Activated naive CD8-positive, alpha-beta T cell treated with anti-CD3 and anti-CD28 coated beads, Interleukin-2, amount 10 ng/mL, durations not matched to agents 7 days and 5 days (primary cell): ENCODE results near the gene PLAC8. TPM values are rescaled to one million over a fixed set of nuclear protein-coding genes. Genes with fewer than 3 reads are reported as not detected.
"Not testable (repeated sequence)": the region's sequence is repeated elsewhere in the genome, so short reads cannot be mapped to it uniquely, and the experiment has no call there.

ENCODE experiments used
- ATAC-seq: fragments of 150-1000 bp; cut with Tn5 transposase; one replicate; pipeline ENCODE4 v1.10.0; 2021; ENCODE audit warnings: low read depth, moderate library complexity
- POLR2A ChIA-PET: fragments of 350-600 bp; sonication (Branson Sonifier 250); formaldehyde crosslinking; loops from one replicate; lab custom pipeline; 2021; ENCODE audit warnings: antibody characterized with exemption; lab: Charles Lee
- DNase-seq: peaks from one replicate; pipeline ENCODE4 v3.0.0; 2021
- H3K27ac Mint-ChIP-seq: one replicate; pipeline ENCODE4 v1.8.0; 2022; ENCODE audit warnings: mild to moderate bottlenecking, mixed read lengths
- H3K27me3 Mint-ChIP-seq: one replicate; pipeline ENCODE4 v1.8.0; 2022; ENCODE audit warnings: mild to moderate bottlenecking, moderate library complexity, mixed read lengths
- H3K36me3 Mint-ChIP-seq: one replicate; pipeline ENCODE4 v1.8.0; 2021; ENCODE audit warnings: mild to moderate bottlenecking, mixed read lengths
- H3K4me1 Mint-ChIP-seq: one replicate; pipeline ENCODE4 v1.8.0; 2021; ENCODE audit warnings: mixed read lengths
- H3K4me3 Mint-ChIP-seq: one replicate; pipeline ENCODE4 v1.8.0; 2022; ENCODE audit warnings: mild to moderate bottlenecking, moderate library complexity, mixed read lengths
- H3K9me3 Mint-ChIP-seq: one replicate; pipeline ENCODE4 v1.8.0; 2021; ENCODE audit warnings: mixed read lengths
- total RNA-seq, 2 experiments: library from RNA; stranded (reverse); gene quantifications; one replicate each; pipeline ENCODE4 v1.2.3, GENCODE V29; 2021

PLAC8 gene
- total RNA-seq, 2 experiments from 2014 or later, result 305 to 314 TPM

- no peak overlapping the region for H3K27ac Mint-ChIP-seq
- peaks cover 13% of the 10 kb centered on the region for H3K36me3 Mint-ChIP-seq
- no peak overlapping the region for H3K4me3 Mint-ChIP-seq
- H3K4me1 Mint-ChIP-seq, result peaks cover 8% of the 10 kb centered on the region
- ATAC-seq (no peak), DNase-seq (no peak)
- no peaks in the 10 kb centered on the region for H3K27me3 Mint-ChIP-seq
- POLR2A ChIA-PET, result no interaction called here
- H3K9me3 Mint-ChIP-seq, result no peaks in the 10 kb centered on the region
Measured at GRCh38 chr4:83043801-83044407, 70.6 kb downstream of the PLAC8 start.

DNA sequence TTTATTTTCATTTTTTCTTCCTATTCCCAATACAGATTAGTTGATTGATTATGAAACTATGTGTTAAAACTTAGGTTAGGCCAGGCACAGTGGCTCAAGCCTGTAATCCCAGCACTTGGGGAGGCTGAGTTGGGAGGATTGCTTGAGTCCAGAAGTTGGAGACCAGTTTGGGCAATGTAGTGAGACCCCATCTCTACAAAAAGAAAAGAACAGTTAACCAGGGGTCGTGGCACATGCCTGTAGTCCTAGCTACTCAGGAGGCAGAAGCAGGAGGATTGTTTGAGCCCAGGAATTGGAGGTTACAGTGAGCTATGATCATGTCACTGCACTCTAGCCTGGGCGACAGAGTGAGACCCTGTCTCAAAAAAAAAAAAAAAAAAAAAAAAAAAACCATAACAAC lies 71.4 kb downstream of the PLAC8 start:
- H3K9me3 Mint-ChIP-seq, H3K4me1 Mint-ChIP-seq, DNase-seq, POLR2A ChIA-PET, H3K4me3 Mint-ChIP-seq, H3K27me3 Mint-ChIP-seq, ATAC-seq, H3K27ac Mint-ChIP-seq: not testable (repeated sequence)
- H3K36me3 Mint-ChIP-seq, result peaks cover 16% of the 10 kb centered on the region

DNA sequence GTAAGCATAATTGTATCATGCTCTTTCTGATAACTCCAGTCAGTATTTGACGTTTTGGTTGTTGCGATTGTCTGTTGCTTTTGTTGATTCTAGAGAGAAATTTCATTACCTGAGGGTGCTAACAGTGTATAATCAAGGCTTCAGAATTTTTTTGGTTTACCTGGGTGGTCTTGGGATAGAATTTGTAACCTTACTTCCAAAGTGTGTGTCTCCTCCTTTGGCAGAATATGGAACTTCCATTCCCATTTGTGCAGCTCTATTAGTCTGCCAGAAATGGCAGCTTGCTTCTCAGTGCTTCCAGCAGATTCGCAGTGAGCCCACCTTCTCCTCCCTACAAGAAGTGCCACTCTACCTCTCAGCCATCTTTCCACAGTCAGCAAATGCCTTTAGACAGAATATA lies 74.3 kb downstream of the PLAC8 start:
- H3K36me3 Mint-ChIP-seq, result peaks cover 16% of the 10 kb centered on the region
- peaks cover 23% of the 10 kb centered on the region for H3K4me1 Mint-ChIP-seq
- no peak overlapping the region for H3K4me3 Mint-ChIP-seq
- POLR2A ChIA-PET, result no interaction called here
- ATAC-seq (no peak), DNase-seq (no peak)
- no peaks in the 10 kb centered on the region for H3K9me3 Mint-ChIP-seq
- H3K27ac Mint-ChIP-seq, result no peak overlapping the region
- H3K27me3 Mint-ChIP-seq, result no peaks in the 10 kb centered on the region

Other genes starting within 250 kb of the PLAC8 start
- gene SEC31A, start 223.6 kb downstream of the PLAC8 start, total RNA-seq, result 100 to 1,000 TPM; 118 to 122 TPM
- 1 to 10 TPM; 4.0 to 4.7 TPM for gene THAP9, start 214.0 kb downstream of the PLAC8 start, total RNA-seq
- 10 to 100 TPM; 34.3 to 34.9 TPM for gene LIN54, start 103.9 kb downstream of the PLAC8 start, total RNA-seq
- gene COPS4, start 79.5 kb downstream of the PLAC8 start, total RNA-seq, result 10 to 100 TPM; 29.3 to 30.3 TPM
- gene COQ2, start 170.1 kb upstream of the PLAC8 start, total RNA-seq, result 10 to 100 TPM; 13.1 to 15.5 TPM
- 10 to 100 TPM; 16.5 to 17.3 TPM for gene HPSE, start 220.1 kb upstream of the PLAC8 start, total RNA-seq